Spleen (tissue), 7 donors: ENCODE results near the gene RPS13.

ENCODE experiments used
- POLR2AphosphoS5 ChIP-seq, 3 donors: sonication (generic); formaldehyde crosslinking; IDR thresholded peaks; one replicate each; pipeline ENCODE4 v1.5.1; 2017; ENCODE audit warnings: antibody characterized with exemption in 3 of 3
- TF ChIP-seq, protein P1 (sequence below), 11 experiments: fragments of 200-600 bp in 7 of 11; fragments of 450-650 bp in 4 of 11; sonication (generic) in 4 of 11; IDR thresholded peaks in 8 of 11; conservative IDR thresholded peaks in 3 of 11; 1 replicate in 7 of 11; 2 replicates in 4 of 11; pipeline versions ENCODE4 v1.4.0 to v1.8.0; 2016 to 2021; ENCODE audit warnings: antibody characterized with exemption in 11 of 11, inconsistent platforms in 4 of 11, mild to moderate bottlenecking in 1 of 11
- donor health status: DM: no; HTN: no; CAD: no; lungs with moderate emphysema.
- donor health status: DM: no; HTN: no; CAD: no.
- donor health status: DM: no; HTN: no; CAD: no.

DNA sequence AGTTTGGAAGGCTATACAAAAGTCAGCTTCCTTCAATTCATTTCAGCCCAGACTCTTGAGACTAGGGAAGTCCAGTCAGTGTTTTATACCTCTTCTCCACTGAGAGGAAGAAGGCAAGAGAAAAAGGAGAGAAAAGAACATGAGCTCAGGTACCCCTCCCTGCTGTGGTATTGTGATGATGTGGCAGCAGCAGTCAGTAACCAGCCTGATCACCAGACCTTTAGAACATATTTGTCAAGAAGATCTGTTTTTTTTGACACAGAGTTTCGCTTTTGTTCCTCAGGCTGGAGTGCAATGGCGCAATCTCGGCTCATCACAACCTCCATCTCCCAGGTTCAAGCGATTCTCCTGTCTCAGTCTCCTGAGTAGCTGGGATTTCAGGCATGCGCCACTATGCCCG is 21.2 kb upstream of the RPS13 start:
- TF ChIP-seq, protein P1, sequence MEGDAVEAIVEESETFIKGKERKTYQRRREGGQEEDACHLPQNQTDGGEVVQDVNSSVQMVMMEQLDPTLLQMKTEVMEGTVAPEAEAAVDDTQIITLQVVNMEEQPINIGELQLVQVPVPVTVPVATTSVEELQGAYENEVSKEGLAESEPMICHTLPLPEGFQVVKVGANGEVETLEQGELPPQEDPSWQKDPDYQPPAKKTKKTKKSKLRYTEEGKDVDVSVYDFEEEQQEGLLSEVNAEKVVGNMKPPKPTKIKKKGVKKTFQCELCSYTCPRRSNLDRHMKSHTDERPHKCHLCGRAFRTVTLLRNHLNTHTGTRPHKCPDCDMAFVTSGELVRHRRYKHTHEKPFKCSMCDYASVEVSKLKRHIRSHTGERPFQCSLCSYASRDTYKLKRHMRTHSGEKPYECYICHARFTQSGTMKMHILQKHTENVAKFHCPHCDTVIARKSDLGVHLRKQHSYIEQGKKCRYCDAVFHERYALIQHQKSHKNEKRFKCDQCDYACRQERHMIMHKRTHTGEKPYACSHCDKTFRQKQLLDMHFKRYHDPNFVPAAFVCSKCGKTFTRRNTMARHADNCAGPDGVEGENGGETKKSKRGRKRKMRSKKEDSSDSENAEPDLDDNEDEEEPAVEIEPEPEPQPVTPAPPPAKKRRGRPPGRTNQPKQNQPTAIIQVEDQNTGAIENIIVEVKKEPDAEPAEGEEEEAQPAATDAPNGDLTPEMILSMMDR (IDR thresholded peaks at IDR 0.05 in 8 of 11, conservative IDR thresholded peaks at IDR 0.05 in 3 of 11) = no peak
- no peak for TF ChIP-seq POLR2AphosphoS5 (IDR thresholded peaks at IDR 0.05)
